Measurements from ENCODE around the gene STMP1.

The STMP1 gene

DNA sequence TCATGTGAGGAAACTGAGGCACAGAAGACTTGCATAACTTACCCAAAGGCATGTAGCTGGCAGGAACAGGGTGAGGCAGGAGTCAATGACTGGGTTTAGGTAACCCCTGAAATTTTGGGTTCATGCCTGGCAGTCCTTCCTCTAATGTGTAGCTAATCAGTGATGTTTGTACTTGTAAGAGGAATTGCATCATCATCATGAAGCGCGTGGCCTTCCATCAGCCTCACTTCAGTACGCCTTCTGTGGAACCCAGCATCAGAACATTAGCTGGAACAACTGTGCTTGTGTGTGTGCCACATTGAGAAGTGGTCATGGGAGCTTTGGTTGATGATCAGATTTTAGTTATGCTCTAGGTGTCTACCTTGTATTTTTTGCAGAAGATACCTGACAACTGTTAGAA is 18.2 kb upstream of the STMP1 start:
- H2AK5ac ChIP-seq (ENCODE audit: low read depth, low read length), result no peak overlapping the region
- WGBS, 2 donors (ENCODE audit: extremely low coverage in 2 of 2, insufficient read length in 2 of 2, insufficient replicate concordance in 1 of 2), result no CpG with 5 or more reads among the region's 3 CpGs
- H3K4me2 ChIP-seq (ENCODE audit: insufficient read depth, low read length, poor library complexity, severe bottlenecking), result no peak overlapping the region
- no peak overlapping the region for H2AFZ ChIP-seq (ENCODE audit: low read length)
- no peak overlapping the region for H3K18ac ChIP-seq (ENCODE audit: low read length)
- H3K9ac ChIP-seq (ENCODE audit: low read depth, low read length, poor library complexity), result no peak overlapping the region
- no peak overlapping the region for H4K8ac ChIP-seq (ENCODE audit: low read depth, low read length)
- no peak overlapping the region for H3K14ac ChIP-seq (ENCODE audit: low read length)
- H3K36me3 ChIP-seq (replicated peaks in 1 of 2; ENCODE audit: control insufficient read depth in 2 of 2, insufficient read depth in 2 of 2, low read length in 2 of 2), result peaks cover 31 to 99% of the 10 kb centered on the region in 2 donors
- no peak overlapping the region for H2BK15ac ChIP-seq (ENCODE audit: low read length)
- H3K79me1 ChIP-seq (ENCODE audit: low read depth, low read length), result no peaks in the 10 kb centered on the region
- H3K4me3 ChIP-seq (ENCODE audit: low read length in 2 of 2), result no peak overlapping the region
- no peak overlapping the region for H3K4ac ChIP-seq (ENCODE audit: low read length)
- H2BK12ac ChIP-seq (ENCODE audit: low read length), result no peak overlapping the region
- no peak overlapping the region for H2BK120ac ChIP-seq (ENCODE audit: low read depth, low read length)
- H3K9me3 ChIP-seq (replicated peaks in 1 of 2; ENCODE audit: control insufficient read depth in 2 of 2, insufficient read depth in 1 of 2, low read depth in 1 of 2, low read length in 2 of 2), result no peaks in the 10 kb centered on the region
- peaks cover 0 to 2% of the 10 kb centered on the region in 2 donors for H3K4me1 ChIP-seq (ENCODE audit: control insufficient read depth in 2 of 2, insufficient read depth in 1 of 2, low read depth in 1 of 2, low read length in 2 of 2)
- H3K23ac ChIP-seq (ENCODE audit: low read depth, low read length, poor library complexity), result no peak overlapping the region
- H3K27me3 ChIP-seq (ENCODE audit: control insufficient read depth in 3 of 3, insufficient read depth in 3 of 3, low read depth in 1 of 3, low read length in 3 of 3), result no peaks in the 10 kb centered on the region
- H3K27ac ChIP-seq (replicated peaks; ENCODE audit: low read length), result no peak overlapping the region
- no peak for DNase-seq (ENCODE audit: low spot score)
- H4K91ac ChIP-seq (ENCODE audit: low read depth, low read length, poor library complexity), result no peak overlapping the region
- H2BK5ac ChIP-seq (ENCODE audit: low read length), result no peak overlapping the region

- peaks cover 31 to 99% of the 10 kb centered on the region in 2 donors for H3K36me3 ChIP-seq (replicated peaks in 1 of 2; ENCODE audit: control insufficient read depth in 2 of 2, insufficient read depth in 2 of 2, low read length in 2 of 2)
- WGBS, 2 donors (ENCODE audit: extremely low coverage in 2 of 2, insufficient read length in 2 of 2, insufficient replicate concordance in 1 of 2), result no CpG with 5 or more reads among the region's 3 CpGs
- H3K27me3 ChIP-seq (ENCODE audit: control insufficient read depth in 3 of 3, insufficient read depth in 3 of 3, low read depth in 1 of 3, low read length in 3 of 3), result no peaks in the 10 kb centered on the region
- no peak overlapping the region for H2BK120ac ChIP-seq (ENCODE audit: low read depth, low read length)
- H3K4me1 ChIP-seq (ENCODE audit: control insufficient read depth in 2 of 2, insufficient read depth in 1 of 2, low read depth in 1 of 2, low read length in 2 of 2), result peaks cover 0 to 2% of the 10 kb centered on the region in 2 donors
- no peak overlapping the region for H3K4me3 ChIP-seq (ENCODE audit: low read length in 2 of 2)
- no peak overlapping the region for H3K27ac ChIP-seq (replicated peaks; ENCODE audit: low read length)
- H2BK5ac ChIP-seq (ENCODE audit: low read length), result no peak overlapping the region
- no peak overlapping the region for H4K91ac ChIP-seq (ENCODE audit: low read depth, low read length, poor library complexity)
- H4K8ac ChIP-seq (ENCODE audit: low read depth, low read length), result no peak overlapping the region
- no peak overlapping the region for H2BK15ac ChIP-seq (ENCODE audit: low read length)
- no peak overlapping the region for H3K14ac ChIP-seq (ENCODE audit: low read length)
- DNase-seq (ENCODE audit: low spot score), result no peak
- H3K79me1 ChIP-seq (ENCODE audit: low read depth, low read length), result no peaks in the 10 kb centered on the region
- H2AK5ac ChIP-seq (ENCODE audit: low read depth, low read length), result no peak overlapping the region
- no peak overlapping the region for H3K18ac ChIP-seq (ENCODE audit: low read length)
- H3K9me3 ChIP-seq (replicated peaks in 1 of 2; ENCODE audit: control insufficient read depth in 2 of 2, insufficient read depth in 1 of 2, low read depth in 1 of 2, low read length in 2 of 2), result no peaks in the 10 kb centered on the region
- H3K23ac ChIP-seq (ENCODE audit: low read depth, low read length, poor library complexity), result no peak overlapping the region
- no peak overlapping the region for H2BK12ac ChIP-seq (ENCODE audit: low read length)
- no peak overlapping the region for H3K4me2 ChIP-seq (ENCODE audit: insufficient read depth, low read length, poor library complexity, severe bottlenecking)
- no peak overlapping the region for H2AFZ ChIP-seq (ENCODE audit: low read length)
- no peak overlapping the region for H3K9ac ChIP-seq (ENCODE audit: low read depth, low read length, poor library complexity)
- no peak overlapping the region for H3K4ac ChIP-seq (ENCODE audit: low read length)
These were observed 17.6 kb upstream of the STMP1 start for GRCh38 chr7:135644729-135645128.

DNA sequence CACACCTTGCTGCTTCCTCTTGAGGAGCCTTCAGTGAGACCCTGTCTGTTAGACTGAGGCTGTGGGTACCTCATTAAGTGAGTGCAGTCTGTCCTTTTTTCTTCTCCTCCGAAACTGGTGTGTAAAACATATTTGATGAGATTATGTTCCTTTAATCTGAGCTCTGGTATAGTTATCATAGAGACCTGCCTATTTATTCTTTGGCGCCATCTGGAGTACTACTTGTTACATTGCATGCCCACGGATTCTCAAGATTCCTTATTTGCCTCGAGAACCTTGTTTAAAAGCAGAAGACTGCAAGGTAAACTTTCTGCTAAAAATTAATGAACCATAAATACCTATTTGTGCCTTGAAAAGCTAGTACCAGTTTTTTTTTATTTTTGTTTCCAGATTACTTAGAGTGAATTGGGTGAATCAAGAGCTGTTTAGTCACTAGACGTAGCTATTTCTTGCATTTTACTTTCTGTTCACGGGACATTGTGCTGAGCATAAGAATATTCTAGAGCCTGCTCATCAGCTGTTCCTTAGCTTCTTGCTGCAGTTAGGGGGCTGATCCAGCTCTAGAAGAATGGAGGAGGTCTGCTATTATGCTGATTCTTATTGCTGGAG is 16.9 kb upstream of the STMP1 start:
- H3K9me3 ChIP-seq (replicated peaks in 1 of 2; ENCODE audit: control insufficient read depth in 2 of 2, insufficient read depth in 1 of 2, low read depth in 1 of 2, low read length in 2 of 2), result no peaks in the 10 kb centered on the region
- H2BK12ac ChIP-seq (ENCODE audit: low read length), result no peak overlapping the region
- H3K4me2 ChIP-seq (ENCODE audit: insufficient read depth, low read length, poor library complexity, severe bottlenecking), result no peak overlapping the region
- H3K18ac ChIP-seq (ENCODE audit: low read length), result no peak overlapping the region
- H2AFZ ChIP-seq (ENCODE audit: low read length), result no peak overlapping the region
- H3K27ac ChIP-seq (replicated peaks; ENCODE audit: low read length), result no peak overlapping the region
- H3K79me1 ChIP-seq (ENCODE audit: low read depth, low read length), result no peaks in the 10 kb centered on the region
- H4K8ac ChIP-seq (ENCODE audit: low read depth, low read length), result no peak overlapping the region
- peaks cover 30 to 94% of the 10 kb centered on the region in 2 donors for H3K36me3 ChIP-seq (replicated peaks in 1 of 2; ENCODE audit: control insufficient read depth in 2 of 2, insufficient read depth in 2 of 2, low read length in 2 of 2)
- H4K91ac ChIP-seq (ENCODE audit: low read depth, low read length, poor library complexity), result no peak overlapping the region
- H3K4ac ChIP-seq (ENCODE audit: low read length), result no peak overlapping the region
- no peak overlapping the region for H2AK5ac ChIP-seq (ENCODE audit: low read depth, low read length)
- H2BK15ac ChIP-seq (ENCODE audit: low read length), result no peak overlapping the region
- no peak for DNase-seq (ENCODE audit: low spot score)
- peaks cover 0 to 2% of the 10 kb centered on the region in 2 donors for H3K4me1 ChIP-seq (ENCODE audit: control insufficient read depth in 2 of 2, insufficient read depth in 1 of 2, low read depth in 1 of 2, low read length in 2 of 2)
- no peak overlapping the region for H3K14ac ChIP-seq (ENCODE audit: low read length)
- no peak overlapping the region for H3K9ac ChIP-seq (ENCODE audit: low read depth, low read length, poor library complexity)
- no peaks in the 10 kb centered on the region for H3K27me3 ChIP-seq (ENCODE audit: control insufficient read depth in 3 of 3, insufficient read depth in 3 of 3, low read depth in 1 of 3, low read length in 3 of 3)
- H3K23ac ChIP-seq (ENCODE audit: low read depth, low read length, poor library complexity), result no peak overlapping the region
- WGBS, 2 donors (ENCODE audit: extremely low coverage in 2 of 2, insufficient read length in 2 of 2, insufficient replicate concordance in 1 of 2), result no CpG with 5 or more reads among the region's 6 CpGs
- no peak overlapping the region for H3K4me3 ChIP-seq (ENCODE audit: low read length in 2 of 2)
- no peak overlapping the region for H2BK120ac ChIP-seq (ENCODE audit: low read depth, low read length)
- H2BK5ac ChIP-seq (ENCODE audit: low read length), result no peak overlapping the region

DNA sequence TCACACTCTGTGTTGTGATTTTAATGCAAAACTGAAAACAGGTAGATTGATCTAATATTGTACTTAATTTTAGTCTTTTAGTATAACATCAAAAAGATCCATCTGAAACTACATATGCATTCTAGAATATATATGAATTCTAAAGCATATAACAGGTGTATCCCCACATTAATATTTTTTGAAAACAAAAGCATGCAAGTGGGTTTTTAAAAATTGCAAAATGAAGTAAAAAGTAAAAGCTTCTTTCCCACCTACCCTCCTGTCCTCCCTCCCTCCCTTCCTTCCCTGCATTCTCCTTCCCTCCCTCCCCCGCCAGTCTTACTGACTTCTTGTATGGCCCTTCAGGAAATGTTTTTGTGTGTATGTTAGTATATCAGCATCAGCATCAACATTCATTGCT is 14.6 kb upstream of the STMP1 start:
- H3K36me3 ChIP-seq (replicated peaks in 1 of 2; ENCODE audit: control insufficient read depth in 2 of 2, insufficient read depth in 2 of 2, low read length in 2 of 2), result peaks cover 26 to 75% of the 10 kb centered on the region in 2 donors
- no peak overlapping the region for H3K4me2 ChIP-seq (ENCODE audit: insufficient read depth, low read length, poor library complexity, severe bottlenecking)

More for the DNA sequence above, 14.6 kb upstream of the STMP1 start:
- no peak overlapping the region for H4K8ac ChIP-seq (ENCODE audit: low read depth, low read length)
- H3K4me3 ChIP-seq (ENCODE audit: low read length in 2 of 2), result no peak overlapping the region
- peaks cover 2 to 5% of the 10 kb centered on the region in 2 donors for H3K4me1 ChIP-seq (ENCODE audit: control insufficient read depth in 2 of 2, insufficient read depth in 1 of 2, low read depth in 1 of 2, low read length in 2 of 2)
- no peak overlapping the region for H2BK5ac ChIP-seq (ENCODE audit: low read length)
- no peak overlapping the region for H2AK5ac ChIP-seq (ENCODE audit: low read depth, low read length)
- no peak overlapping the region for H4K91ac ChIP-seq (ENCODE audit: low read depth, low read length, poor library complexity)
- H3K79me1 ChIP-seq (ENCODE audit: low read depth, low read length), result no peaks in the 10 kb centered on the region
- no peak overlapping the region for H2BK120ac ChIP-seq (ENCODE audit: low read depth, low read length)
- no peak overlapping the region for H3K9ac ChIP-seq (ENCODE audit: low read depth, low read length, poor library complexity)
- H3K14ac ChIP-seq (ENCODE audit: low read length), result no peak overlapping the region
- H2BK15ac ChIP-seq (ENCODE audit: low read length), result no peak overlapping the region
- no peaks in the 10 kb centered on the region for H3K9me3 ChIP-seq (replicated peaks in 1 of 2; ENCODE audit: control insufficient read depth in 2 of 2, insufficient read depth in 1 of 2, low read depth in 1 of 2, low read length in 2 of 2)
- no peak overlapping the region for H2AFZ ChIP-seq (ENCODE audit: low read length)
- H3K23ac ChIP-seq (ENCODE audit: low read depth, low read length, poor library complexity), result no peak overlapping the region
- H3K27ac ChIP-seq (replicated peaks; ENCODE audit: low read length), result no peak overlapping the region
- H3K27me3 ChIP-seq (ENCODE audit: control insufficient read depth in 3 of 3, insufficient read depth in 3 of 3, low read depth in 1 of 3, low read length in 3 of 3), result no peaks in the 10 kb centered on the region
- no peak for DNase-seq (ENCODE audit: low spot score)
- H2BK12ac ChIP-seq (ENCODE audit: low read length), result no peak overlapping the region
- H3K4ac ChIP-seq (ENCODE audit: low read length), result no peak overlapping the region
- H3K18ac ChIP-seq (ENCODE audit: low read length), result no peak overlapping the region
- no CpG with 5 or more reads among the region's 1 CpG for WGBS, 2 donors (ENCODE audit: extremely low coverage in 2 of 2, insufficient read length in 2 of 2, insufficient replicate concordance in 1 of 2)

Data from neuronal stem cell (in vitro differentiated cells).